ENCODE results near the gene S100A16.
A peak's percentile ranks its signal among the peaks of the same experiment; 100 is the strongest.
"Not testable (repeated sequence)": the region's sequence is repeated elsewhere in the genome, so short reads cannot be mapped to it uniquely, and the experiment has no call there.

The S100A16 gene

GRCh38 chr1:153588033-153588432 is 24.9 kb downstream of the S100A16 start:
- not testable (repeated sequence) for FAIRE-seq; DNase-seq (ENCODE audit: insufficient read length, low spot score)

GRCh38 chr1:153587314-153587713 is 25.6 kb downstream of the S100A16 start:
- DNase-seq (ENCODE audit: insufficient read length, low spot score) (no peak), FAIRE-seq (no peak)

GRCh38 chr1:153586347-153586746 is 26.6 kb downstream of the S100A16 start:
- DNase-seq (ENCODE audit: insufficient read length, low spot score) (no peak), FAIRE-seq (no peak)

- DNase-seq (ENCODE audit: insufficient read length, low spot score) (no peak), FAIRE-seq (no peak)
Observed at GRCh38 chr1:153585006-153585405, 27.9 kb downstream of the S100A16 start.

- DNase-seq (ENCODE audit: insufficient read length, low spot score) (no peak), FAIRE-seq (no peak)
Observed at GRCh38 chr1:153583976-153584375, 29.0 kb downstream of the S100A16 start.

- not testable (repeated sequence) for FAIRE-seq; DNase-seq (ENCODE audit: insufficient read length, low spot score)
Observed at GRCh38 chr1:153583514-153583913, 29.4 kb downstream of the S100A16 start.

- DNase-seq (ENCODE audit: insufficient read length, low spot score); FAIRE-seq: not testable (repeated sequence)
Observed at GRCh38 chr1:153582836-153583235, 30.1 kb downstream of the S100A16 start.

GRCh38 chr1:153578936-153579335 is 34.0 kb downstream of the S100A16 start:
- FAIRE-seq: no peak
- DNase-seq (ENCODE audit: insufficient read length, low spot score): no peak

- FAIRE-seq (no peak), DNase-seq (ENCODE audit: insufficient read length, low spot score) (no peak)
Observed at GRCh38 chr1:153578490-153578889, 34.4 kb downstream of the S100A16 start.

GRCh38 chr1:153577624-153578051 is 35.3 kb downstream of the S100A16 start:
- DNase-seq (ENCODE audit: insufficient read length, low spot score) (no peak), FAIRE-seq (no peak)

GRCh38 chr1:153577138-153577537 is 35.8 kb downstream of the S100A16 start:
- FAIRE-seq (no peak), DNase-seq (ENCODE audit: insufficient read length, low spot score) (no peak)

GRCh38 chr1:153575497-153575896 is 37.4 kb downstream of the S100A16 start:
- FAIRE-seq; DNase-seq (ENCODE audit: insufficient read length, low spot score): not testable (repeated sequence)

- not testable (repeated sequence) for FAIRE-seq; DNase-seq (ENCODE audit: insufficient read length, low spot score)
Observed at GRCh38 chr1:153575081-153575491, 37.9 kb downstream of the S100A16 start.

GRCh38 chr1:153573351-153573750 is 39.6 kb downstream of the S100A16 start:
- FAIRE-seq (no peak), DNase-seq (ENCODE audit: insufficient read length, low spot score) (no peak)

- peak; percentile 67 for DNase-seq (ENCODE audit: insufficient read length, low spot score)
- FAIRE-seq: no peak
Observed at GRCh38 chr1:153572569-153573015, 40.3 kb downstream of the S100A16 start.

GRCh38 chr1:153571706-153572105 is 41.2 kb downstream of the S100A16 start:
- FAIRE-seq (no peak), DNase-seq (ENCODE audit: insufficient read length, low spot score) (no peak)

GRCh38 chr1:153570874-153571273 is 42.1 kb downstream of the S100A16 start:
- FAIRE-seq: no peak
- DNase-seq (ENCODE audit: insufficient read length, low spot score): no peak

- no peak for FAIRE-seq
- no peak for DNase-seq (ENCODE audit: insufficient read length, low spot score)
Observed at GRCh38 chr1:153569465-153569864, 43.5 kb downstream of the S100A16 start.

GRCh38 chr1:153568367-153569099 is 44.4 kb downstream of the S100A16 start:
- DNase-seq (ENCODE audit: insufficient read length, low spot score) (peak; percentile 80), FAIRE-seq (peak; percentile 71)

GRCh38 chr1:153567621-153568366 is 45.1 kb downstream of the S100A16 start:
- DNase-seq (ENCODE audit: insufficient read length, low spot score) (no peak), FAIRE-seq (no peak)

GRCh38 chr1:153566414-153567371 is 46.2 kb downstream of the S100A16 start:
- no peak for DNase-seq (ENCODE audit: insufficient read length, low spot score)
- FAIRE-seq: peak; percentile 33

Data from GM19239 (cell line).